ENCODE results near the gene SMAD6. TPM values are rescaled to one million over a fixed set of nuclear protein-coding genes. Genes with fewer than 3 reads are reported as not detected.

The SMAD6 gene
- total and polyA plus RNA-seq, 2 experiments from 2014 or later, result 1.6 to 15.7 TPM

- no peak overlapping the region for H3K4me3 Mint-ChIP-seq
- no peaks in the 10 kb centered on the region for H3F3A ChIP-seq (replicated peaks; ENCODE audit: low read depth)
- H3K9me3 Mint-ChIP-seq, result no peaks in the 10 kb centered on the region; the same call in 2 of the 3 replicates
- ATAC-seq (no peak), DNase-seq (ENCODE audit: low spot score) (no peak)
- H3K4me3 ChIP-seq, result no peak overlapping the region
- H3K27ac Mint-ChIP-seq, result no peak overlapping the region
- no peak overlapping the region for H3K27ac ChIP-seq (ENCODE audit: low read depth)
- H3K27me3 ChIP-seq (ENCODE audit: insufficient read depth), result no peaks in the 10 kb centered on the region
- peaks cover 32% of the 10 kb centered on the region for H3K4me1 ChIP-seq (ENCODE audit: insufficient read depth)
- H3K79me2 ChIP-seq (replicated peaks; ENCODE audit: insufficient read depth), result no peaks in the 10 kb centered on the region
- H3K27me3 Mint-ChIP-seq (ENCODE audit: insufficient read depth, low read depth, poor library complexity), result peaks cover 7% of the 10 kb centered on the region
- H2AFZ ChIP-seq, result no peak overlapping the region
- no peaks in the 10 kb centered on the region for H4K20me1 ChIP-seq (replicated peaks; ENCODE audit: insufficient read depth)
- no peak overlapping the region for H3K4me2 ChIP-seq
- H3K36me3 ChIP-seq (ENCODE audit: insufficient read depth), result no peaks in the 10 kb centered on the region
- no peaks in the 10 kb centered on the region for H3K36me3 Mint-ChIP-seq (ENCODE audit: low read depth)
- TF ChIP-seq REST (IDR thresholded peaks at IDR 0.05; ENCODE audit: unreplicated experiment) (no peak), ZNF462 (CRISPR knock-in tag; IDR thresholded peaks at IDR 0.05) (no peak), ZNF114 (CRISPR knock-in tag; IDR thresholded peaks at IDR 0.05) (no peak), POLR2AphosphoS5 (IDR thresholded peaks at IDR 0.05; ENCODE audit: low read depth) (no peak), EZH2 (IDR thresholded peaks at IDR 0.05; ENCODE audit: low read depth, unreplicated experiment) (no peak)
- H3K9me2 ChIP-seq (ENCODE audit: insufficient read depth), result no peaks in the 10 kb centered on the region; the same call in 1 of the 2 replicates
- peaks cover 29% of the 10 kb centered on the region for H3K4me1 Mint-ChIP-seq
These were observed 129.9 kb downstream of the SMAD6 start for GRCh38 chr15:66831801-66832390.

Other genes starting within 250 kb of the SMAD6 start
- gene SNAPC5, start 204.5 kb upstream of the SMAD6 start, total RNA-seq (2014; rRNA removed; shearing (Covaris generic)), result 17.4 and 21.2 TPM in 2 replicates
- gene SNAPC5, start 204.5 kb upstream of the SMAD6 start, polyA plus RNA-seq (2016; fragmentation: Nextera tagmentation; extraction: Ambion mirVana), result 41.1 and 43.2 TPM in 2 replicates
- gene RPL4, start 197.4 kb upstream of the SMAD6 start, total RNA-seq (2014; rRNA removed; shearing (Covaris generic)), result 4,842 and 6,082 TPM in 2 replicates
- gene RPL4, start 197.4 kb upstream of the SMAD6 start, polyA plus RNA-seq (2016; fragmentation: Nextera tagmentation; extraction: Ambion mirVana), result 2,989 and 3,203 TPM in 2 replicates
- 61.5 and 64.1 TPM in 2 replicates for gene ZWILCH, start 196.9 kb upstream of the SMAD6 start, total RNA-seq (2014; rRNA removed; shearing (Covaris generic))
- gene ZWILCH, start 196.9 kb upstream of the SMAD6 start, polyA plus RNA-seq (2016; fragmentation: Nextera tagmentation; extraction: Ambion mirVana), result 49.5 and 51.0 TPM in 2 replicates
- 2.9 and 5.6 TPM in 2 replicates for gene LCTL, start 136.2 kb upstream of the SMAD6 start, total RNA-seq (2014; rRNA removed; shearing (Covaris generic))
- 2.3 and 3.2 TPM in 2 replicates for gene LCTL, start 136.2 kb upstream of the SMAD6 start, polyA plus RNA-seq (2016; fragmentation: Nextera tagmentation; extraction: Ambion mirVana)